Measurements from ENCODE around the gene SRRM4.

Gene SRRM4

GRCh38 chr12:119128527-119128926 lies 147.2 kb downstream of the SRRM4 start:
- no peak for DNase-seq

DNA sequence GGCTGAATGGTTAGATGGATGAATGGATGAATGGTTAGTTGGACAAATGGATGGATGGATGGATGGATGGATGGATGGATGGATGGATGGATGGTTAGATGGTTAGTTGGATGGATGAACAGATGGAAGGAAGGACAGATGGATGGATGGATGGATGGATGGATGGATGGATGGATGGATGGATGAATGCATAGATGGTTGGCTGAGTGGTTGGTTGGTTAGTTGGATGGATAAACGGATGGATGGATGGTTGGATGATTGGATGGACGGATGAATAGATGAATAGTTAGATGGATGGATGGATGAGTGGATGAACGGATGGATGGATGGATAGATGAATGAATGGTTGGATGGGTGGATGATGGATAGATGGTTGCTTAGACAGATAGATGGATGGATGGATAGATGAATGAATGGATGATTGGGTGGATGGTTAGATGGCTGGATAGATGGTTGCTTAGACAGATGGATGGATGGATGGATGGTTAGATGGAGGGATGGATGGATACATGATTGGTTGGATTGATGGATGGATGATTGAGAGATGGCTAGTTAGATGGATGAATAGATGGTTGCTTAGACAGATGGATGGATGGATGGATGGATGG lies 148.6 kb downstream of the SRRM4 start:
- DNase-seq, result no peak

- DNase-seq, result no peak
These were observed 149.2 kb downstream of the SRRM4 start for GRCh38 chr12:119130523-119130922.

- DNase-seq, result no peak
These were observed 153.1 kb downstream of the SRRM4 start for GRCh38 chr12:119134284-119135072.

DNA sequence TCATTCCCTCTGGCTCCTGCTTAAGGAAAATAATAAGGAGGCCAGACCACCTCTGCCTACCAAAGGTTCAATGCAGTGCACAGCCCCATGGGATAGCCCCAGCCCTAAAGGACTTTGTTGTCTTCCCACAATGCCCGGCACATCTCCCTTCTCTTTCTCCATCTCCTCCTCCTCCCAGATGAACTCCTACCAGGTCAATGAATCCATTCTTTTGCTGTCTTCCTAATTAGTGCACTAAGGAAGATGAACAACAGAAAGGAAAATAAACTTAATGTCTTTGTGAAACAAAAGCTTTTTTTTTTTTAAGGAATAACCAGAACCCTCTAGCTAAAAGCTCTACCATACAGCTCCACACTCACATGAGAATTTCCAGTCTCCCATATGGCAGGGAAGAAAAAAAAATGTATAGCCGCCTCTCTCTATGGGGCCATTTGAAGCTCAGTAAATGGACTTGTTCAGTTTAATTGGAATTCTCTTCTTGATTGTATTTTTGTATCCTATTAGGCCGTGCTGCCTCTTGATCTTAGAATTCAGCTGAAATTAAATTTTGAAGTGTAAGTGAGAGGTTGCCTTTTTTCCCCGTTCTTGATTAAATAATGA lies 155.6 kb downstream of the SRRM4 start:
- no peak for DNase-seq

GRCh38 chr12:119139448-119139847 lies 158.1 kb downstream of the SRRM4 start:
- no peak for DNase-seq

DNA sequence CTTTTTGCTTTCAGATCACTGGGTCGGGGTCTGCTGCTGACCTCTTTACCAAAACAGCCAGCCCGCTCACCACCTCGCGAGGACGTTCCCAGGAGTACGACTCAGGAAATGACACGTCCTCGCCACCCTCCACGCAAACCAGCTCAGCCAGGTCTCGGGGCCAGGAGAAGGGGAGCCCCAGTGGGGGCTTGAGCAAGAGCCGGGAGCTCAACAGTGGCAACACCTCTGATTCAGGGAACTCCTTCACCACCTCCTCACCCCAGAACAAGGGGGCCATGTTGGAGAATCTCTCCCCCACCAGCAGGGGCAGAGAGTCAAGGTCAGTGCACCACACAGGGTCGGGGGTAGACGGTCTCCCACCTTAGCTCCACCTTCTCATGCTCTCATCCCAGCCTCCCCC lies 164.0 kb downstream of the SRRM4 start:
- DNase-seq, result no peak

- DNase-seq, result no peak
These were observed 166.6 kb downstream of the SRRM4 start for GRCh38 chr12:119147847-119148448.

DNA sequence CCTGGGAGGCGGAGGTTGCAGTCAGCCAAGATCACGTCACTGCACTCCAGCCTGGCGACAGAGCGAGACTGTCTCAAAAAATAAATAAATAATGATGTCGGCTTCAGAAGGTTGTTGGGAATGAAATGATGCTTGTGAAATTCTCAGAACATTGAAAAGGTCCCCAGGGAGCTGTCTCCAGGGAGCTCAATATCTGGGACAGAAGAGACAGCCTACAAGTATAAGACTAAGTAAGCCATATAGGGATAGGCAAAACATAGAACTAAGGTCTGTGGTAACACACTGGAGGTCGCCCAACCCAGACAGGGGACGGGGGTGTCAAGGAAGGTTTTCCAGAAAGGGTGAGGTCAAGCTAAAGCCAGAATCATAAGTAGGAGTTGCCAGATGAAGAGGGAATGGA lies 167.9 kb downstream of the SRRM4 start:
- DNase-seq, result no peak

DNA sequence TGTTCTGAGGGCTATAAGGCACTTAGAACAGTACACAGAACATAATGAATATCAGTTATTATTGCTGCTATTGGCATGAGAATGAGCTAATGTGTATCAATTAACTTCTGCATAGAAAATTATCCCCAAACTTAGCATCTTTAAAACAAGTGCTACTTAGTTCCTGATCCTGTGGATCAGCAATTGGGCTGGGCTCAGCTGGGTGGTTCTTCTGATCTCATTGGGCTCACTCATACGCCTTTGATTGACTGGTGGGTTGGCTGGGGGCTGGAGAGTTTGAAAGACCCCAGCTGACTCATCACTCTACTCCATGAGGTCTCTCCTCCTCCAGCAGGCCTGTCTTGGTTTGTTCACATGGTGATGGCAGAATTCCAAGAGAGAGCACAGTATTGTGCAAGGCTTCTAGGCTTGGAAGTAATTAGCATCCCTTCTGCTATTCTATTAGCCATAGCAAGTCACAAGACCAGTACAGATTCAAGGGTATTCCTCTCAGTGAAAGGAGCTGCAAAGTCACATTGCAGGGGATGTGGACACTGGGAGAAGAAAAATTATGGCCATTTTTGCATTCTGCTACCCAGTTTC lies 170.2 kb downstream of the SRRM4 start:
- no peak for DNase-seq

GRCh38 chr12:119153477-119154434 lies 172.4 kb downstream of the SRRM4 start:
- no peak for DNase-seq

DNA sequence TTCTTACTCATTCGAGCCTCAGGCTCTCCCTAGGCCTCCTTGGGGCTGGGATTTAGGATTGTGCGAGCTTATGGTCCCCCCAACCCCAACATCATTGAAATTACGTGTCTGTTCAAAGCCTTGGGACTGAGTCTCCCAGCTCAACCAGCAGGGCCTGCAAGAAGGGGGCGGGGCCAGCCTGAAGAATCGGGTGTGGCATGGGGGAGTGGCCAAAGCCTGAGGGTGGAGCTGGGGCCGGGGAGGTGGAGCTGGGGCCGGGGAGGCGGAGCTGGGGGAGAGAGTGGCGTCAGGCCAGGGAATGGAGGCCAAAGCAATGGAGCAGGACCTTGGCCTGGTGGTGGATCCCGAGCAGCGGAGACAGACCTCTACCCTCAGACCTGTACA lies 173.1 kb downstream of the SRRM4 start:
- no peak for DNase-seq

GRCh38 chr12:119156401-119157044 lies 175.2 kb downstream of the SRRM4 start:
- DNase-seq, result no peak

- no peak for DNase-seq
These were observed 176.2 kb downstream of the SRRM4 start for GRCh38 chr12:119157528-119157927.

DNA sequence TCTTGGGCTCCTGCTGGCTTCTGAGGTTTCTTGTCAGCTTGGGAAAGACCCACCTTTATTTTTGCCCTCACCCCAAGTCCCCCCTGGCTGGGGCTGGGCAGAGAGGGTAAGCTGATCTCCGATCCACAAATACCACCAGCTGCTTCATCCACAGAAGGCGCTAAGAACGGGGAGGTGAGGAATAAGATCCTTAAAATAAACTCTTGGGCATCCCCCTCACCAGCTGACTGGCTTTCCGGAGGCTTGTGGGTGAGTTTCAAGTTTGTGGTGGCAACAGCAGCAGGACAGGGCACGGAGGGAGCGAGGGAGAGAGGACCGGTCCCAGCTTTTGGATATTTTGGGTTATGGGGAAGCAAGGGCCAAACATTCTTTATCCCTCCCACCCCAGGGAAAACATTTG lies 176.6 kb downstream of the SRRM4 start:
- no peak for DNase-seq

DNA sequence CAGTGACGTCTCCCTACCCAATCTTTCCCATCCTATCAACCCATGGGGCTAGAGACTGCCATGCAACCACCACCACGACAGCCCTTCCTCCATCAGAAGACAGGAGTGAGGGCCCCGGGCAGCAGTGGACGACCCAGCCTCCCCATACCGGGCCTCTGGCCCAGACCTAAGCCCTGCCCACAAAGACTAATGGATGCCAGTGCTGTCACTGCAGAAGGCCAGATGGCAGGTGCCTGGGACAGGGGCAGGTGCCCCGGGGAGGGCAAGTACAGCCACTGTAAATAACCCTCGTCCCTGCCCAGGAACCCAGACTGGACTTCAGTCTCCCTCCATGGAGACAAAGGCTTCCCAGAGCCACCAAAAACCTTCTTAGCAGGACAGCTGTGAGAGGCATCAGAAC lies 177.1 kb downstream of the SRRM4 start:
- no peak for DNase-seq

DNA sequence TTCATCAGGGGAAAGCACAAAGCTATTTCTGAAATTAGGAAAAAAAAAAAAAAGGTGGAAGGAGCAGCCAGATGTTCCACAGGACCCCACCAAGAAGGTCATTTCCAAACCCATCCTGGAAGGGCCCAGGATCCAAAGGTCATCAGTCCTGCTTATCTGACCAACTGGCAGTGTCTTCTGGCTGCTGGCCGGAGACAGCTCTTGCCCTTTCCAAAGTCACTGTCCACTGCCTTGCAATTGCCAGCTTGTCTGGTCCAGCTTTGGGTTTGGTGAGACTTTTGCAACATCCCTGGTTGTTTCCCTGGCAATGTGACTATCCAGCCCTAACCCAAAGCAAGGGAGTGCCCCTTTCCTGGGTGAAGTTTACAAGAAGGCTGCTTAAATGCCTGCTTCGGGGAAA lies 178.5 kb downstream of the SRRM4 start:
- DNase-seq, result no peak

DNA sequence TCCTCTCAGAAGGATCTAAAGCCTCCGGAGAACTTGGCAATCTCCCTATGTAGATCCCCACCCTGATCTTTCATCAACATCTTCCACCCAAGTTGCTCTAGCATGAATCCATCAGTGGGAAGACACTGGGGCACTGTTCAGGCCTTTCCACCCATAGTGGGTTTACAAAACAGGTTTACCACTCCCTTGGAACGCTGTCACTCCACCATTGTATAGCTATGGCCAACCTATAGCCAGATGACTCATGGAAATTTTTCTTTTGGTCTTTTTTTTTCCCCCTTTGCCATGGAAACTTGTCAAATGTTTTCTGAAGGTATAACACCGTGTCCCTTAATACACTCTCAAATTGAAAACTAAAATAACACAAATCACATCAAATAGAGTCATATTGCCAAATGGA lies 186.6 kb downstream of the SRRM4 start:
- DNase-seq, result no peak

GRCh38 chr12:119168721-119169120 lies 187.4 kb downstream of the SRRM4 start:
- no peak for DNase-seq

- no peak for DNase-seq
These were observed 187.8 kb downstream of the SRRM4 start for GRCh38 chr12:119169150-119169549.

DNA sequence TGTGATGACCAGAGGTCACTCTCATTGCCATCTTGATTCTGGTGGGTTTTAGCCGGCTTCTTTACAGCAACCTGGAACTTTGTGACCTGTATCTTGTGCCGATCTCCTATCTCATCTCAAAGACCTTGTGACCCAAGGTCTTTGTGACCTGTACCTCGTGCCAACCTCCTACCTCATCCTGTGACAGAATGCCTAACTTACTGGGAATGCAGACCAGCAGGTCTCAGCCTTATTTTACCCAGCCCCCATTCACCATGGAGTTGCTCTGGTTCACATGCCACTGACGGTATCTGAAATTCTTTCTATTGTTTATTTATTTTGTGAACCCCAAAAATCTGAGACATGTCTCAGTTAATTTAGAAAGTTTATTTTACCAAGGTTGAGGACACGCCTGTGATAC lies 189.9 kb downstream of the SRRM4 start:
- DNase-seq, result no peak

All from stimulated activated CD4-positive, alpha-beta T cell treated with anti-CD3 and anti-CD28 coated beads, Interleukin-2, amount 100 ng/mL, for 48 hours (primary cell).